ENCODE measurements around the gene SERPINA12. TPM values are rescaled to one million over a fixed set of nuclear protein-coding genes. Genes with fewer than 3 reads are reported as not detected.
A peak's percentile ranks its signal among the peaks of the same experiment; 100 is the strongest.

SERPINA12 gene
- total RNA-seq, 1 donor from 2014 or later = not detected

DNA sequence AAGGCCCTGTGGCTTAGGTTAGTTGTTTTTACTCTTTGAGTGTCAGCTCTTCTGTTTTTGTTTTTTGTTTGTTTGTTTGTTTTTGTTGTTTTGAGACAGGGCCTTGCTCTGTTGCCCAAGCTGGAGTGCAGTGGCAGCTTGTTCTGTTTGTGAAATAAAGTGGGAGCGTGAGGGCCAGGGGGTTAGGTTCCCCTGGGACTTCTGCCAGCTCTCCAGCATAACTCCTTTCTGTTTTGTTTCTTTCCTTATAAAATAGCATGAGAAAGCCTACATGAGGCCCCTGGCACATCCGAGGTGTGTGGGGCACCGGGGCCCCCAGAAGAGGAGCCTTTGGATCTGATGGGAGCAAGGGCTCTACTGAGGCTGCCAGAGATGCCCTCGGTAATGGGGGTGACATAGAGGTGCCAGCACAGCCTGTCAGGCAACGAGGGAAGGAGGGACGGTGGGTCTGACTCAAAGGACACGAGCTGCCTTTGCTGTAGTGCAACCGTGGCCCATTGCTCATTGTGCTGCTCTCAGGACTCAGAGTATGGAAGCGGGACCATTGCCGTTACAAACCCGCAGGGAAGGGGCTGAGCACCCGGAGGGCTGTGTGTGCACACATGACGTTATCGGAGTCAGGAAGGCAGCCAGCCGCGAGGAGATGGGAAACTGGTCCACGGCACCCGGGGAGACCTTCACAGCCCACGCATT is 47.6 kb downstream of the SERPINA12 start:
- H3K27me3 ChIP-seq (ENCODE audit: insufficient read depth, low read length) = no peaks in the 10 kb centered on the region
- peaks cover 2% of the 10 kb centered on the region for H3K4me1 Mint-ChIP-seq (ENCODE audit: low read depth, unreplicated experiment)
- no peak overlapping the region for H3K4me3 ChIP-seq (ENCODE audit: insufficient read depth, low read depth, low read length)
- TF ChIP-seq, protein P1, sequence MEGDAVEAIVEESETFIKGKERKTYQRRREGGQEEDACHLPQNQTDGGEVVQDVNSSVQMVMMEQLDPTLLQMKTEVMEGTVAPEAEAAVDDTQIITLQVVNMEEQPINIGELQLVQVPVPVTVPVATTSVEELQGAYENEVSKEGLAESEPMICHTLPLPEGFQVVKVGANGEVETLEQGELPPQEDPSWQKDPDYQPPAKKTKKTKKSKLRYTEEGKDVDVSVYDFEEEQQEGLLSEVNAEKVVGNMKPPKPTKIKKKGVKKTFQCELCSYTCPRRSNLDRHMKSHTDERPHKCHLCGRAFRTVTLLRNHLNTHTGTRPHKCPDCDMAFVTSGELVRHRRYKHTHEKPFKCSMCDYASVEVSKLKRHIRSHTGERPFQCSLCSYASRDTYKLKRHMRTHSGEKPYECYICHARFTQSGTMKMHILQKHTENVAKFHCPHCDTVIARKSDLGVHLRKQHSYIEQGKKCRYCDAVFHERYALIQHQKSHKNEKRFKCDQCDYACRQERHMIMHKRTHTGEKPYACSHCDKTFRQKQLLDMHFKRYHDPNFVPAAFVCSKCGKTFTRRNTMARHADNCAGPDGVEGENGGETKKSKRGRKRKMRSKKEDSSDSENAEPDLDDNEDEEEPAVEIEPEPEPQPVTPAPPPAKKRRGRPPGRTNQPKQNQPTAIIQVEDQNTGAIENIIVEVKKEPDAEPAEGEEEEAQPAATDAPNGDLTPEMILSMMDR (IDR thresholded peaks at IDR 0.05; ENCODE audit: insufficient read depth, low read depth, low read length) = no peak
- no peak for TF ChIP-seq EZH2 (IDR thresholded peaks at IDR 0.05; ENCODE audit: insufficient read depth, low read length)
- peaks cover 13% of the 10 kb centered on the region for H3K27me3 Mint-ChIP-seq (ENCODE audit: low read depth, unreplicated experiment)
- H3K4me1 ChIP-seq (ENCODE audit: insufficient read depth, low read length) = no peaks in the 10 kb centered on the region
- H3K79me2 ChIP-seq (ENCODE audit: insufficient read depth, low read length) = no peaks in the 10 kb centered on the region
- no peak for FAIRE-seq
- no peaks in the 10 kb centered on the region for H4K20me1 ChIP-seq (ENCODE audit: insufficient read depth, low read length)
- H3K36me3 ChIP-seq (ENCODE audit: insufficient read depth, low read length) = no peaks in the 10 kb centered on the region
- peaks cover 15% of the 10 kb centered on the region for H3K9me3 ChIP-seq (ENCODE audit: insufficient read depth, low read depth, low read length)
- no peak overlapping the region for H3K4me3 Mint-ChIP-seq (ENCODE audit: unreplicated experiment)
- peaks cover 2% of the 10 kb centered on the region for H3K36me3 Mint-ChIP-seq (ENCODE audit: low read depth, unreplicated experiment)
- no peak overlapping the region for H3K27ac Mint-ChIP-seq (ENCODE audit: unreplicated experiment)
- peaks cover 18% of the 10 kb centered on the region for H3K9me3 Mint-ChIP-seq (ENCODE audit: unreplicated experiment)
- DNase-seq (ENCODE audit: low read depth) = peak; percentile 10
- H3K9ac ChIP-seq (ENCODE audit: low read length) = no peak overlapping the region
- H3K27ac ChIP-seq (ENCODE audit: low read depth, low read length) = peak overlapping the region; percentile 38
- peak overlapping the region; percentile 28 for H3K4me2 ChIP-seq (ENCODE audit: low read length)
- H2AFZ ChIP-seq (ENCODE audit: low read depth, low read length) = peak overlapping the region; percentile 42

GRCh38 chr14:94460631-94461416 is 48.4 kb downstream of the SERPINA12 start:
- peaks cover 2% of the 10 kb centered on the region for H3K36me3 Mint-ChIP-seq (ENCODE audit: low read depth, unreplicated experiment)
- Histone ChIP-seq H3K9ac (ENCODE audit: low read length) (no peak overlapping the region), H4K20me1 (ENCODE audit: insufficient read depth, low read length) (no peaks in the 10 kb centered on the region), H2AFZ (ENCODE audit: low read depth, low read length) (no peak overlapping the region), H3K27ac (ENCODE audit: low read depth, low read length) (no peak overlapping the region), H3K79me2 (ENCODE audit: insufficient read depth, low read length) (no peaks in the 10 kb centered on the region), H3K4me2 (ENCODE audit: low read length) (no peak overlapping the region), H3K27me3 (ENCODE audit: insufficient read depth, low read length) (no peaks in the 10 kb centered on the region), H3K36me3 (ENCODE audit: insufficient read depth, low read length) (no peaks in the 10 kb centered on the region), H3K9me3 (ENCODE audit: insufficient read depth, low read depth, low read length) (peaks cover 12% of the 10 kb centered on the region), H3K4me1 (ENCODE audit: insufficient read depth, low read length) (no peaks in the 10 kb centered on the region), H3K4me3 (ENCODE audit: insufficient read depth, low read depth, low read length) (no peak overlapping the region)
- TF ChIP-seq, protein P1 (IDR thresholded peaks at IDR 0.05; ENCODE audit: insufficient read depth, low read depth, low read length) = no peak
- no peak for TF ChIP-seq EZH2 (IDR thresholded peaks at IDR 0.05; ENCODE audit: insufficient read depth, low read length)
- FAIRE-seq (no peak), DNase-seq (ENCODE audit: low read depth) (no peak)
- peaks cover 5% of the 10 kb centered on the region for H3K27me3 Mint-ChIP-seq (ENCODE audit: low read depth, unreplicated experiment)
- no peak overlapping the region for H3K4me3 Mint-ChIP-seq (ENCODE audit: unreplicated experiment)
- H3K4me1 Mint-ChIP-seq (ENCODE audit: low read depth, unreplicated experiment) = peaks cover 2% of the 10 kb centered on the region
- H3K9me3 Mint-ChIP-seq (ENCODE audit: unreplicated experiment) = peaks cover 13% of the 10 kb centered on the region
- H3K27ac Mint-ChIP-seq (ENCODE audit: unreplicated experiment) = no peak overlapping the region
